Measurements from ENCODE around the gene ATP6V1F. TPM values are rescaled to one million over a fixed set of nuclear protein-coding genes. Genes with fewer than 3 reads are reported as not detected.
A peak's percentile ranks its signal among the peaks of the same experiment; 100 is the strongest.
"Not testable (repeated sequence)": the region's sequence is repeated elsewhere in the genome, so short reads cannot be mapped to it uniquely, and the experiment has no call there.

Gene ATP6V1F
- total RNA-seq, 1 donor: 110 TPM

GRCh38 chr7:128912709-128913495, 50.2 kb downstream of the ATP6V1F start:
- not testable (repeated sequence) for DNase-seq (ENCODE audit: low read depth in 2 of 3, low spot score in 2 of 3)

- DNase-seq (ENCODE audit: low read depth in 2 of 3, low spot score in 2 of 3): no peak
Observed at GRCh38 chr7:128913870-128914565, 51.4 kb downstream of the ATP6V1F start.

- DNase-seq (ENCODE audit: low read depth in 2 of 3, low spot score in 2 of 3): peak in 1 of 3 donors; percentile 45
Observed at GRCh38 chr7:128914566-128915151, 52.0 kb downstream of the ATP6V1F start.

GRCh38 chr7:128915271-128915819, 52.7 kb downstream of the ATP6V1F start:
- no peak for DNase-seq (ENCODE audit: low read depth in 2 of 3, low spot score in 2 of 3)

Other genes with a start within 250 kb of the ATP6V1F start
- 0.27 TPM for gene GARIN1A, start 190.6 kb upstream of the ATP6V1F start, total RNA-seq
- 14.8 TPM for gene CALU, start 123.5 kb upstream of the ATP6V1F start, total RNA-seq
- gene OPN1SW, start 87.1 kb upstream of the ATP6V1F start, total RNA-seq: not detected
- gene CCDC136, start 70.9 kb upstream of the ATP6V1F start, total RNA-seq: 11.6 TPM
- gene FLNC, start 32.5 kb upstream of the ATP6V1F start, total RNA-seq: 0.27 TPM
- under 0.01 TPM for gene KCP, start 47.9 kb downstream of the ATP6V1F start, total RNA-seq
- gene IRF5, start 75.1 kb downstream of the ATP6V1F start, total RNA-seq: 76.5 TPM
- gene TNPO3, start 192.3 kb downstream of the ATP6V1F start, total RNA-seq: 46.0 TPM

Data from hematopoietic multipotent progenitor cell (in vitro differentiated cells).